NCI-H2227 (cell line): ENCODE data around the gene BOLA3.
"Not testable (repeated sequence)": the region's sequence is repeated elsewhere in the genome, so short reads cannot be mapped to it uniquely, and the experiment has no call there.

Experiments used
- DNase-seq: peaks from one replicate; lab custom pipeline; 2025; ENCODE audit not compliant: unreplicated experiment; lab: John Stamatoyannopoulos, UW

The BOLA3 gene

DNA sequence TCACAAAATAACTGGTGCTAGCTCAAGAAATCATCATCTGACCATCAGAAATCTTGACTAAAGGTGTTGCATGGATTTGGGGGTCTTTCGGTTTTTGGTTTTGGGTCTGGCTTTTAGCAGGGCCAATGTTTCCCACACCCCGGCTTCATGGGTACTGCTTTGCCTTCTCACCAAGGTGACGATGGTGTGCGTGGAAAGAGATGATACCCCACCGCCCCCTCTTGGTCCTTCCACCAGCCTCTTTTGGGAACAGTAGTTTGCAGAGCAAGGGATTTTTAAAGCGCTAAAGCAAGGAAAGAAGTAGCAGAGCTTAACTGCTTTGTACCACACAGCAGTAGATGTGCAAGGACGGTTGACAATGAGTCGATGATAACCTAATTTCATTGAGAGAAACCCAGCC lies 42.3 kb downstream of the BOLA3 start:
- no peak for DNase-seq

DNA sequence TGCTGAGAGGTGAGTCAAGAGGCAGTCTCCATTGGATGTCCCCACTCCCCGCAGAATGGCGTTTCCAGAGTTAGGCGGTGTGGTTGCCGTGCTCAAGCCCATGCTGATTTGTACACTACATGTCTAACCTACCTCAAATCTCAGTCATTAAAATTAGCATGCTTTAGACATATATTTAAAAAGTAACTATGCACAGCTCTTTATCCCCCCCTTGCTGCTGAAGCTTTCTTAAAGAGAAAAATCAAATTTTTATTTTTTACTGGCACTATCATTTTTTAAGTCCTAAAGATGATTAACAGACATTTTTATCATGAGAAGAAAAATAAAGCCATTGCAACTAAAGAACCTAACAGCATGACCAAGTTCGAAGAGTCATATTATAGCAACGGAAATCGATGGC lies 42.9 kb downstream of the BOLA3 start:
- no peak for DNase-seq

DNA sequence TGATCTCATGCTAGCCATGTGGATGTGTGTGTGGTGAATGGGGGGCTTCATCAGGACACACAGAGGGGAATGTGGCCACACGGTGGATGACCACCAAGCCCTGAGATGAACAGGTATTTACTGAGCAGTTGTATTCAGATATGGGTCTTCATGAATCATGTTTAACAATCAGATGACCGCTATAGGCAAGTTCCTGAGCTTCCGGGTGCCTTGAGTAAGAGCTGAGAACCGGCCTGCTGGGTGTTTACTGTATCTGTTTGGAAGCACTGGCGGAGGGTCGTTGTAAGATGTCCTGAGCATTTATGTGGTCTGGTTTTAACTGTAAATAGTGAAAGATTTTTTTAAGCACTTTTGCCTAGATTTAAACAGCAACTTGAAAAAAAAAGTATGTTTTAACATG lies 43.9 kb downstream of the BOLA3 start:
- no peak for DNase-seq

GRCh38 chr2:74102516-74102915 lies 45.2 kb downstream of the BOLA3 start:
- DNase-seq: no peak

- no peak for DNase-seq
Observed at GRCh38 chr2:74101574-74102300, 46.0 kb downstream of the BOLA3 start.

GRCh38 chr2:74100254-74101216 lies 47.2 kb downstream of the BOLA3 start:
- DNase-seq: no peak

DNA sequence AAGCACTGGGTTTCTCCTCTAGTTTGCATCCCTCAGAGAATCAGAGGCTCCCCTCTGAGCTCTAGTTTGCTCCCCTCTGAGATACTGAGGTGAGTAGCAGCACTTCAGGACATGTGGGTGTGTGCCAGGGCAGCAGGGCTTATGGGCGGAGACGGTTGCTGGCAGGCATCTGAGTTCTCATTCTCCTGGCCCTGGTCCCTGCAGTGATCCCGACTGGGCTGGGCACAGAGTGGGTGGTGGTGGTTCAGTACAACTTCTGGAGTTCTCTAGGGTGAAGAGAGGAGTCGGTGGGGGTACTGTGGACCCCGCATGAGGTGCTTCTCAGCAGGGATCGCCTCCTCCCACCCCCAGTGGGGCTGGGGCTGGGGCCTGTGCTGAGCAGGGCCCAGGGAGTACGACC lies 47.9 kb downstream of the BOLA3 start:
- DNase-seq: no peak

DNA sequence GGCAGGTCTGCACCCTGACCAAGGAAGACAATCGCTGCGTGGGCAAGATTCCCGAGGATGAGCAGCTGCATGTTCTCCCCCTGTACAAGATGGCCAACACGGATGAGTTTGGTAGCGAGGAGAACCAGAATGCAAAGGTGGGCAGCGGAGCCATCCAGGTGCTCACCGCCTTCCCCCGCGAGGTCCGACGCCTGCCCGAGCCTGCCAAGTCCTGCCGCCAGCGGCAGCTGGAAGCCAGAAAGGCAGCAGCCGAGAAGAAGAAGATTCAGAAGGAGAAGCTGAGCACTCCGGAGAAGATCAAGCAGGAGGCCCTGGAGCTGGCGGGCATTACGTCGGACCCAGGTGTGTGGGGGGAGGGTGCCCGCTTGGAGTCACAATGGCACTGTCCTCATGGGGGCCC lies 48.4 kb downstream of the BOLA3 start:
- no peak for DNase-seq

DNA sequence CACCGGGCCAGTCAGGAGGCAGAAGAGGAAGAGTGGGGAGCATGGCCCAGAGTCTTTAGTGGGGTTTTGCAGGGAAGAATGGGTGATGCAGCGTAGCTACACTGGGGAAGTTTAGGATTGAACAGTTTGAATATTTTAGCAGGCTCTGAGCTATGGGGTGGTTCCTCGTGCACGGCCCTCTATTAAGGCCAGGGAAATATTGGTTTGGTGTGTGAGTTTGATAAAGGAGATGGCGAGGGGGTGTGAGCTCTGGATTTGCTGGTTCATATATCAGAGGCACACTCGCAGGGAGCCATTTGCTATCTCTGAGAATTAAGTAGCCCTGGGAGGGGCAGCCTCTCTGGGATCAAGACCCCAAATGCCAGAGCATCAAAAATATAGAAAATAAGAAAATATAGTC lies 50.1 kb downstream of the BOLA3 start:
- DNase-seq: no peak

GRCh38 chr2:74096052-74096451 lies 51.7 kb downstream of the BOLA3 start:
- DNase-seq: no peak

- no peak for DNase-seq
Observed at GRCh38 chr2:74095632-74096031, 52.1 kb downstream of the BOLA3 start.

- no peak for DNase-seq
Observed at GRCh38 chr2:74094291-74094690, 53.4 kb downstream of the BOLA3 start.

GRCh38 chr2:74093840-74094239 lies 53.9 kb downstream of the BOLA3 start:
- DNase-seq: no peak

DNA sequence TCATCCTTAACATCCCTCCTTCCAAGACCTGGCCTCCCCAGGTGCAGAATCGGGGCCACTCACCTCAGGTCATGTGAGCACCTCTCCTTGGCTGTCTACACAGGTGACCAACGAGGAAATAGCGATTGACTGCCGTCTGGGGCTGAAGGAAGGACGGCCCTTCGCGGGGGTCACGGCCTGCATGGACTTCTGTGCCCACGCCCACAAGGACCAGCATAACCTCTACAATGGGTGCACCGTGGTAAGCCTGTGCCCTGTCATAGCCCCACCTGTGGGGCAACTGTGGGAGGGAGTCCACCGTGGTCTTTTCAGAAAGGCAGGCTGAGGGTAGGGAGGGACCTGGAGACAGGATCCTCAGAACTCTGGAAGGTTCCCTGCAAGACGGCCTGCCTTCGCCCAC lies 54.3 kb downstream of the BOLA3 start:
- no peak for DNase-seq

DNA sequence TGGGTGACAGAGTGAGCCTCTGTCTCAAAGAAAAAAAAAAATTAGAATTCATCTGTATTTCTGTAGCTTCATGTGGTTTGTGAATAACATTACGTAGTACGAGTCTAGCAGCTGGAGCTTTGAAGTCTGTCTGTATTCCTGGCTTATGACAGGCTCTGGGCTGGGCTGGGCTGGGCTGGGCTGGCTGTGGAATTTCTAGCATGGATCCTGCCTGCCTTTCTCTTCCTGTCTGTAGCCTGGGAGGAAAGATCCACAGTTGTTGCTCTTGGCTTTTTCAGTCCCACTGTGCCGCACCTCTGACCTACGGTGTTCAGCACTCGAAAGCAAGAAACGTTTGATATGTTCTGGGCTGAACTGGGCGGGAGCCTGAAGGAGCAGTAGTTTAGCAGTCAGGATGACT lies 55.4 kb downstream of the BOLA3 start:
- DNase-seq: no peak

DNA sequence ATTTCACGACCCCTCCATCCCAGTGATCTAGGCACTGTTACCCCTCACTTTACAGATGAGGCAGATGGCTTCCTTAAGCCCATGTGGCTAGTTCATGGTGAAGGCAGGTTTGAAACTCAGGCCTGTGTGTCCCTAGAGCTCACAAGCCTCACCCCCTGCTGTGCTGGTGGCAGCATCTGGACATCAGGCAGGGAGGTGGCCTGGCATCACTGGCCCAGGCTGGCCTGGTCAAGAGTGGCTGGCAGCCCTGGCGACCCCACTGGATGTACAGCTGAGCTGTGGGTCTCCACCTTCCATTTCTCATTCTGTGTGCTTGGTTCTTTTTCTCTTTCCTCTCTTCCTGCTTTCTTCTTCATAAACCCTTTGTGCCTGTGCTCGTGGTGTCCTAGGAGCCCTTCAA lies 56.3 kb downstream of the BOLA3 start:
- no peak for DNase-seq

DNA sequence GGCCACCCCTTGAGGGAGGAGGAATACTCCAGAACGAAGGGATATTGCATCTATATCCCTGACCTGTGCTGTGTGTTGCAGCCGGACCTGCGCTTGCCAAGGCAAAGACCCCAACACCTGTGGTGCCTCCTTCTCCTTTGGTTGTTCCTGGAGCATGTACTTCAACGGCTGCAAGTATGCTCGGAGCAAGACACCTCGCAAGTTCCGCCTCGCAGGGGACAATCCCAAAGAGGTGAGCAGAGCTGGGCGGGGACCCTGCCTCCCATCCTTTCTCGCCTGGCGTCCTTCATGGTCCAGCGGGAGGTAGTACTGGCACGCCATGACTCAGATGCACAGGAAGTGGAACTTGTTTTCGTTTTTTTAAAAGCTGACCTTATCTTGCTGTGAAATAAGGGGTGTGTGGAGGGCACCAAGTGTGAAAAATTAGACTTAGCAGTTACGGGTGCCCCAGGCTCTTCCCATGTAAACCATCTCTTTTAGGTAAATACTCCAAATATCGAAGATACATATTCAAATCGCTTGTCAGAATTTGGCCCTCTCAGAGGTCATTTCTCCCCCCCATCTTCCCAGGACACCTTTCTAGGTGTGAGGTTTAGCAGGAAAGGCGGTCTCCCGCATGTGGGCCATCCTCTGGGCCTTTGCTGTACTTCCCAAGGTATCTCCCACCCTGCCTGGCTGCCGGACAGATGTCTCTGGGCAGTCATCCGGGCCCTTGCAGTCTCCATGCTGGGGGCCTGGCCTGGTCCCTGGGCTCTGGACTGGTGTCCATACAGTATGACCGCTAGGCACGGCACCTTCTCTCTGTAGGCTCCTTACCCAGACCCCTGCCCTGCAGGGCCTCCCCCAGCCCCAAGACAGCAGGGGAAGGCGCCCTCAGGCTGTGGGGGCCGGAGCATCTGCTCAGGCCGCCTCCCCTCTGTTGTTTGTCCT lies 57.6 kb downstream of the BOLA3 start:
- DNase-seq: no peak

DNA sequence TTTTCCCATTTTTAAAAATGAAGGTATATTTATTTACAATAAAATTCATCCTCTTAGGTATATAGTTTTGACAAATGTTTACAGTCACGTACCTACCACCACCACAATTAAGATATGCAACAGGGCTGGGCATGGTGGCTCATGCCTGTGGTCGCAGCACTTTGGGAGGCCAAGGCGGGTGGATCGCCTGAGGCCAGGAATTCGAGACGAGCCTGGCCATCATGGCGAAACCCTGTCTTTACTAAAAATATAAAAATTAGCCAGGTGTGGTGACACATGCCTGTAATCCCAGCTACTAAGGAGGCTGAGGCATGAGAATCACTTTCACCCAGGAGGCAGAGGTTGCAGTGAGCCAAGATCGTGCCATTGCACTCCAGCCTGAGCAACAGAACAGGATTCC lies 59.0 kb downstream of the BOLA3 start:
- DNase-seq: not testable (repeated sequence)

DNA sequence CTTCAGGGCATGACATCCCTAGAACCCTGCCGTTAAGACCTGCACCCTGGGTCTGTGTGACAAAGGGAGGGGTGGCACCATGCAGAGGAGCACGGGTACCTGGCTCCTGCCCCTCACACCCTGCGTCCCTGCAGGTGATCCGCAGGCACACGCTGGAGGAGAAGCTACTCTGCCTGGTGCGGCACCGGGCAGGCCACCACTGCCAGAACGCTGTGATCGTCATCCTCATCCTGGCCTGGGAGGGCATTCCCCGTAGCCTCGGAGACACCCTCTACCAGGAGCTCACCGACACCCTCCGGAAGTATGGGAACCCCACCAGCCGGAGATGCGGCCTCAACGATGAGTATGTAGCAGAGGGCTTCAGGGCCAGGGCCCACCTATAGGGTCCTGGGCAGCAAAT lies 60.0 kb downstream of the BOLA3 start:
- no peak for DNase-seq

GRCh38 chr2:74086021-74086420 lies 61.7 kb downstream of the BOLA3 start:
- no peak for DNase-seq
